Activated CD4-positive, CD25-positive, alpha-beta regulatory T cell treated with anti-CD3 and anti-CD28 coated beads, Interleukin-2, amount 50 U/mL, for 16 hours (primary cell): ENCODE results near the gene INPP5K.
A peak's percentile ranks its signal among the peaks of the same experiment; 100 is the strongest.
"Not testable (repeated sequence)": the region's sequence is repeated elsewhere in the genome, so short reads cannot be mapped to it uniquely, and the experiment has no call there.

Experiments
- DNase-seq: peaks from one replicate; pipeline ENCODE4 v3.0.0-alpha.2; 2020; ENCODE audit warnings: low read depth, low spot score

The INPP5K gene

GRCh38 chr17:1548032-1548431 lies 31.6 kb upstream of the INPP5K start:
- DNase-seq = no peak

DNA sequence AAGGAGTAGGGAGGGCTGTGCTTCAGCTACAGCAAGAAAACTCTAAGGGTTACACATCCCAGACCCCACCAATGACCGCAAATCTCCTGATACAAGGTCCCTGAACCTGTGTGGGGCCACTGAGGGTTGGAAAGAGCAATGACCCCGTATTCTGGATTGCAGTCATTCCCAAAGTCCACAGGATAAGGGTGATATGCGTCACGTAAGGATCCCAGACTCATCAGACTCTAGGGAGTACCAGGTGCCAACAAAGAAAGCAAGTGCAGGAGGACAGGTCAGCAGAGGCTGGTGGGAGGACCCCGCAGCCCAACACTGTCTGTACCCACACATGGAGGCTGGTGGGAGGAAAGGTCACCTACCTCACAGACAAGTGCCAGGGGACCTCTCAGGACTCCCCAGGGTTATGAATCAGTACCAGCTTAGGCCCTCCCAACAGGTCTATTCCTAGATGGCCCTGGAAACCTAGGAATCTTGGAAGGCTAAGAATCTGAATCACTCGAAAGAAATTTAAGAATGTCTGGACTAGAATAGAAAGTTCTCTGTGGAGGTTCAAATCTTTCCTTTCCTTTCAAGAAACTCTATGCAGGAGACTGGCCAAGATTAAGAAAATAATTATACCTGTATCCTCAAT lies 30.0 kb upstream of the INPP5K start:
- no peak for DNase-seq

- DNase-seq = no peak
These were observed 29.2 kb upstream of the INPP5K start for GRCh38 chr17:1545618-1546017.

DNA sequence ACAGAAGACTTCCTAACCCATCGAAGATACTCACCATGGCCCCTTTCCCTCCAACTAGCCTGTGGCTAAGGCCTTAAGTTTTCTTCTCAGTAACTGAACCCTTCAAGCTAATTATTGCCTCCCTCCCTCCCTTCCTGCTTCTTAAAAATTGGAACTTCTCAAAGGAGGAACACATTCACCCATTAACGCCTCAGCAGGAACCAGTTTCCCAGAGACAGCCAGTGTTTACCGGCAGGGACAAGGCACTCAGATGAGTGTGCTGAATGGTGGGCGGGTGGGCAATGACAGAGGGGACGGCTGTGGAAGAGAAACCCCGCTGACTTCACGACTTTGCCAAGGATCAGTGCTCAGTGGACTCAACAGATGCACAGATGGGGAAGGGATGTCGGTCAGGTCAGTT lies 25.9 kb upstream of the INPP5K start:
- DNase-seq = no peak

- DNase-seq = no peak
These were observed 25.0 kb upstream of the INPP5K start for GRCh38 chr17:1541367-1541904.

- DNase-seq = no peak
These were observed 23.4 kb upstream of the INPP5K start for GRCh38 chr17:1539811-1540210.

DNA sequence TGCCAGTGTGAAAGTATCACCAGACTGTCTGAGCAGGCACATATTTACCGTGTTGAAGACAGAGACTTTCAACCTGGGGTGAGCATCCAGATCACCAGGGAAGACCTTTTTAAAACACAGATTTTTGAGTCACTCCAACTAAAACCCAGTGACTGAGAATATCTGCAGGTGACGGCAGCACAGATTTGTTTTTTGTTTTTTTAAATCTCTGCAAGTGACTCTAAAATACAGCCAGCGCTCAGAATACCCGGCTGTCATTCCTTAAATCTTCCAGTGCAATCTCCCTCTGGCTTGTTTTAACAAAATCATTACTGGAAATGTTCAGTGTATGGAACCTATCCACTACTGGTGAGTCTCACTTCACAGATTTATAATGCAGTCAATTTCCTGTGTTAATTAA lies 19.3 kb upstream of the INPP5K start:
- DNase-seq = no peak

GRCh38 chr17:1533661-1534325 lies 17.4 kb upstream of the INPP5K start:
- no peak for DNase-seq

GRCh38 chr17:1532836-1533602 lies 16.6 kb upstream of the INPP5K start:
- peak; percentile 6 for DNase-seq

GRCh38 chr17:1529863-1530262 lies 13.5 kb upstream of the INPP5K start:
- no peak for DNase-seq

GRCh38 chr17:1526876-1527275 lies 10.5 kb upstream of the INPP5K start:
- DNase-seq = not testable (repeated sequence)

DNA sequence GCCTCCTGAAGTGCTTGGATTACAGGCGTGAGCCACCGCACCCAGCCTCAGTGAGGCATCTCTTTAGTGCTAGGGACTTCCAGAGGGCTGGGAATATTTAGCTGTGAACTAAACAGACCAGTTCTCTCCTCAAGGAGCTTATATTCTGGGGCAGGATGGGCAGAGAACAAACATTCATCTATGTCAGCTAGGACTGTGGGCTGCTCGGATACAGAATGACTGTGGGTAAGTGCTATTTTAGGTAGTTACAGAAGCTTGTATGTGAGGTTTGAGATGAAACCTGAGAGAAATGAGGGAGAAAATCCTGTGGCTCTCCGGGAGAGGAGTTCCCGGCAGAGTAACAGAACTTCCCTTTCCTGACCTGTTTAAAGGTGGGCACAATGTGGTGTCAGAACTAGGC lies 6.2 kb upstream of the INPP5K start:
- DNase-seq = no peak

GRCh38 chr17:1521086-1521640 lies 4.8 kb upstream of the INPP5K start:
- no peak for DNase-seq

DNA sequence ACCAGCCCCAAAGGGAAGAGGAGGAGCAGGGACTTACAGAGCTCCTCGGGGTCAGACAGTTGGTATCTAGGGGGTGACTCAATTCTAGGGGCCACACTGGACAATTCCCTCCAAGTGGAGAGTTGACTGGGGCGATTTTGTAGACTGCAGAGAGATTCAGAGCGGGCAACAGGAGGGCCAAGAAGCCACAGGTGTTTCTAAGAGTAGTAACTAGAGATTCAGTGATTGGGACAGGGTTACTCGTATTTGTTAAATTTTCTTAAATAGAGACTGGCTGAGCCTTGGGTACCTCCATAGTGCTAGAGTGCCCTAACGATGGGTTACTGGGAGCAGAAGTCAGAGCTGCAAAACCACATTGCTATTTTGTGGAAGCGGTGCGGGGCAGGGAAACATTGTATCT lies 3.3 kb upstream of the INPP5K start:
- DNase-seq = no peak

- no peak for DNase-seq
These were observed 2.0 kb upstream of the INPP5K start for GRCh38 chr17:1518410-1518809.

DNA sequence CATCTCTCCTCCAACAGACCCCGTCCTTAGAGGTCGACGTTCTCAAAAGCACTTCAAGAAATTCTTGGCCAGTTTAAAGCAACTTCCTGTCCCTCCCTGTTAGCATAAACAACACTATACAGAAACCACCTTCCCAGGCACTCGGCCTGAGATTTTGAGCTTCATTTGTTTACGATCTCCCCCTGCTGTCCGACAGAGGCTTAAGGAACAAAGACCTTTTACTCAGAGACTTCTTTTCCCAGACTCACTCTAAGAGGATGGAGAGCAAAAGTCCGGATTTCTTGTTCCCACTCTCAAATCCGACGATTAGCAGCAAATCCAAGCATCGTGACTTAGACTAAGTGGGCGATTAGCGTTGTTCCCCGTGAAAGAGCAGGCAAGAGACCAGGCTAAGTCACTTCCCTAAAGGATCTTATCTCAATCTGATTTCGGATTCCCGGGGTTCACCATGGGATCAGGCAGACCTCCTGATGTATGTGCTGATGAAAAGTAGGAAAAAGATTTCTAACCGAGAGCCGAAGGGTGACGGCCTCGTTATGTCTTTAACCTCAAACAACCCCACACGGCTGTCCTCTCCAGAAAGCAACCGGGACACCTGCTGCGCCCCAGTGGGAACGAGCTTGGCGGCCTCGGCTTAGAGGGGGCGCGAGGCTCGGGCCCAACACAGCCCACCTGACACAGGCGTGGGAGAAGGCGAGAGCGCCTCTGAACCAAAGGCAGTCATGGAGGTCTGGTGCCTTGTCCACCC lies 598 bp downstream of the INPP5K start:
- peak; percentile 37 for DNase-seq

DNA sequence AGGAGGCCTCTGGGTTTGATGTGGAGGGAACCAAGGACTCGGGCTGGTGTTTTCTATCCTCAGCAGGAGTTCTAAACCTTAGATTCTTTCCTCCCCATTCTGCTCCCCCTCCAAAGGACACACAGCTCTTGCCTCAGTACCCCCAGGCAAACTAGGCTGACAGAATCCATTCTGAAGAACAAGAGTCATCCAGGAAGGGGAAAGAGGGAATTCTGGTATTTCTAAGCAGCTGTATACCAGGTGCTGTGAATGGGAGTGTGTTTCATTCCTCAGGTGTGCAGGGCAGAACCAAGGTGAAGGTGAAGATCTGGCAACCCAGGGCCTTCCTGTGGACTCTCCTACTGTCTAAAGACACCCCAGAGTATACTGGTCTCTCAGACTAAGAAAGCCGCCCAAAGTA lies 4.1 kb downstream of the INPP5K start:
- no peak for DNase-seq

GRCh38 chr17:1511756-1512321 lies 4.6 kb downstream of the INPP5K start:
- no peak for DNase-seq

- DNase-seq = no peak
These were observed 5.1 kb downstream of the INPP5K start for GRCh38 chr17:1511290-1511689.

GRCh38 chr17:1509290-1509881 lies 7.0 kb downstream of the INPP5K start:
- DNase-seq = no peak

GRCh38 chr17:1508709-1509108 lies 7.7 kb downstream of the INPP5K start:
- not testable (repeated sequence) for DNase-seq
